Astrocyte of the spinal cord (primary cell): ENCODE data around the gene KLHL3.

Source experiments
- DNase-seq: peaks from one replicate; pipeline ENCODE4 v3.0.0; 2011; ENCODE audit warnings: low read depth, low spot score
- H3K4me3 ChIP-seq: 2 replicates; pipeline ENCODE4 v1.5.1; 2011; ENCODE audit warnings: low read depth, mild to moderate bottlenecking, low read length, moderate library complexity
- CTCF ChIP-seq: IDR thresholded peaks from 2 replicates; pipeline ENCODE4 v1.5.1; 2012; ENCODE audit warnings: low read depth, mild to moderate bottlenecking, low read length, inconsistent platforms
- in situ Hi-C: cut with HindIII; loops from 2 replicates; pipeline ENCODE4 v1.10.0; 2017; ENCODE audit warnings: low sequenced_read_pairs

KLHL3 gene

GRCh38 chr5:137728048-137728447 is 7.8 kb downstream of the KLHL3 start:
- no peak for DNase-seq
- TF ChIP-seq CTCF: peak; percentile 3
- in situ Hi-C loops: no loop called here
- no peak overlapping the region for H3K4me3 ChIP-seq

GRCh38 chr5:137727623-137728022 is 8.3 kb downstream of the KLHL3 start:
- no peak for DNase-seq
- no peak overlapping the region for H3K4me3 ChIP-seq
- no peak for TF ChIP-seq CTCF
- in situ Hi-C loops: no loop called here

- no peak for TF ChIP-seq CTCF
- no peak overlapping the region for H3K4me3 ChIP-seq
- DNase-seq: no peak
- in situ Hi-C loops: no loop called here
Observed at GRCh38 chr5:137724251-137724650, 11.6 kb downstream of the KLHL3 start.

GRCh38 chr5:137718611-137719010 is 17.3 kb downstream of the KLHL3 start:
- no peak for DNase-seq
- TF ChIP-seq CTCF: no peak
- in situ Hi-C loops: no loop called here
- no peak overlapping the region for H3K4me3 ChIP-seq

- TF ChIP-seq CTCF: no peak
- no peak for DNase-seq
- in situ Hi-C loops: no loop called here
- H3K4me3 ChIP-seq: no peak overlapping the region
Observed at GRCh38 chr5:137716337-137716736, 19.6 kb downstream of the KLHL3 start.

- in situ Hi-C loops: no loop called here
- no peak overlapping the region for H3K4me3 ChIP-seq
- no peak for TF ChIP-seq CTCF
- no peak for DNase-seq
Observed at GRCh38 chr5:137715456-137715855, 20.4 kb downstream of the KLHL3 start.

- in situ Hi-C loops: no loop called here
- no peak for TF ChIP-seq CTCF
- H3K4me3 ChIP-seq: no peak overlapping the region
- DNase-seq: no peak
Observed at GRCh38 chr5:137714946-137715345, 20.9 kb downstream of the KLHL3 start.
